KMS-11 (cell line): ENCODE measurements around the gene PLD1.

ENCODE experiments used
- H2AFZ ChIP-seq: fragments of 200-600 bp; sonication (generic); 2 replicates; pipeline ENCODE4 v1.6.1; 2016; ENCODE audit warnings: antibody characterized with exemption, mixed run types, low read depth
- H3K27ac ChIP-seq: fragments of 200-600 bp; sonication (generic); 2 replicates; pipeline ENCODE4 v1.6.1; 2016; ENCODE audit warnings: mild to moderate bottlenecking, mixed run types
- H3K27me3 ChIP-seq: fragments of 200-600 bp; sonication (generic); 2 replicates; pipeline ENCODE4 v1.6.1; 2017; ENCODE audit warnings: mild to moderate bottlenecking, low read depth, mixed run types, moderate library complexity; ENCODE audit not compliant: insufficient read depth
- H3K36me3 ChIP-seq: fragments of 200-600 bp; sonication (generic); 2 replicates; pipeline ENCODE4 v1.6.1; 2017; ENCODE audit warnings: mild to moderate bottlenecking, mixed run types; ENCODE audit not compliant: insufficient read depth
- H3K4me1 ChIP-seq: fragments of 200-600 bp; sonication (generic); 2 replicates; pipeline ENCODE4 v1.6.1; 2016; ENCODE audit warnings: mild to moderate bottlenecking, low read depth, mixed run types; ENCODE audit not compliant: poor library complexity, severe bottlenecking
- H3K4me2 ChIP-seq: fragments of 200-600 bp; sonication (generic); 2 replicates; pipeline ENCODE4 v1.7.0; 2016; ENCODE audit warnings: mild to moderate bottlenecking, mixed run types
- H3K4me3 ChIP-seq: fragments of 200-600 bp; sonication (generic); IDR thresholded peaks from 2 replicates; pipeline ENCODE4 v1.6.1; 2017; ENCODE audit warnings: low read depth, low read length, mixed read lengths; ENCODE audit not compliant: insufficient read depth
- H3K79me2 ChIP-seq: fragments of 200-600 bp; sonication (generic); 2 replicates; pipeline ENCODE4 v1.6.1; 2016; ENCODE audit warnings: low read depth, mixed run types; ENCODE audit not compliant: insufficient read depth
- H3K9ac ChIP-seq: fragments of 200-600 bp; sonication (generic); 2 replicates; pipeline ENCODE4 v1.6.1; 2016; ENCODE audit warnings: mild to moderate bottlenecking, mixed run types
- H4K20me1 ChIP-seq: fragments of 200-600 bp; sonication (generic); 2 replicates; pipeline ENCODE4 v1.6.1; 2016; ENCODE audit warnings: mild to moderate bottlenecking, mixed run types; ENCODE audit not compliant: insufficient read depth
- TF ChIP-seq, protein P1 (sequence below): fragments of 200-600 bp; sonication (generic); conservative IDR thresholded peaks from 2 replicates; pipeline ENCODE4 v1.6.1; 2017; ENCODE audit warnings: low read depth, mild to moderate bottlenecking, antibody characterized with exemption, low read length, moderate library complexity, mixed read lengths

The PLD1 gene

DNA sequence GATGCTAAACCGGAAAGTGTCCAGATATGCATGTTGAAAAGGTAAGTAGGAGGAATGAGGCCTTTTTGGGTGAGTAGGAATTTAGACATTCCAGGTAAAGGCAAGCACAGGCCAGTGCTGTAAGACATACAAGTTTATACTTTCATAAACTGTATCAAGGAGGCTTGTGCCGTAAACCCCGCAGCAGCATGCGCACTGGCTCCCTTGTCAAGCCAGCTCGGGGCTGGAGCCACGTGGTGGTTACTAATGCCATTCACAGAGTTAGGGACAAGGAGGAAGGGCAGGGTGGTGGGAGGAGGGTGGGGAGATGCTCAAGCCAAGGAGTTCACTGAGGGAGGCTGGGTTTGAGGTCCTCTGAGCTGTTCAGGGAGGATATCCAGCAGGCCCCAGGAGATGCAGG lies 35.8 kb downstream of the PLD1 start:
- TF ChIP-seq, protein P1, sequence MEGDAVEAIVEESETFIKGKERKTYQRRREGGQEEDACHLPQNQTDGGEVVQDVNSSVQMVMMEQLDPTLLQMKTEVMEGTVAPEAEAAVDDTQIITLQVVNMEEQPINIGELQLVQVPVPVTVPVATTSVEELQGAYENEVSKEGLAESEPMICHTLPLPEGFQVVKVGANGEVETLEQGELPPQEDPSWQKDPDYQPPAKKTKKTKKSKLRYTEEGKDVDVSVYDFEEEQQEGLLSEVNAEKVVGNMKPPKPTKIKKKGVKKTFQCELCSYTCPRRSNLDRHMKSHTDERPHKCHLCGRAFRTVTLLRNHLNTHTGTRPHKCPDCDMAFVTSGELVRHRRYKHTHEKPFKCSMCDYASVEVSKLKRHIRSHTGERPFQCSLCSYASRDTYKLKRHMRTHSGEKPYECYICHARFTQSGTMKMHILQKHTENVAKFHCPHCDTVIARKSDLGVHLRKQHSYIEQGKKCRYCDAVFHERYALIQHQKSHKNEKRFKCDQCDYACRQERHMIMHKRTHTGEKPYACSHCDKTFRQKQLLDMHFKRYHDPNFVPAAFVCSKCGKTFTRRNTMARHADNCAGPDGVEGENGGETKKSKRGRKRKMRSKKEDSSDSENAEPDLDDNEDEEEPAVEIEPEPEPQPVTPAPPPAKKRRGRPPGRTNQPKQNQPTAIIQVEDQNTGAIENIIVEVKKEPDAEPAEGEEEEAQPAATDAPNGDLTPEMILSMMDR = no peak
- H3K4me2 ChIP-seq = no peak overlapping the region
- no peaks in the 10 kb centered on the region for H3K4me1 ChIP-seq
- H3K9ac ChIP-seq = no peak overlapping the region
- H3K27ac ChIP-seq = no peak overlapping the region
- H3K79me2 ChIP-seq = no peaks in the 10 kb centered on the region
- no peaks in the 10 kb centered on the region for H4K20me1 ChIP-seq
- H2AFZ ChIP-seq = no peak overlapping the region
- no peak overlapping the region for H3K4me3 ChIP-seq
- no peaks in the 10 kb centered on the region for H3K36me3 ChIP-seq
- H3K27me3 ChIP-seq = no peaks in the 10 kb centered on the region

DNA sequence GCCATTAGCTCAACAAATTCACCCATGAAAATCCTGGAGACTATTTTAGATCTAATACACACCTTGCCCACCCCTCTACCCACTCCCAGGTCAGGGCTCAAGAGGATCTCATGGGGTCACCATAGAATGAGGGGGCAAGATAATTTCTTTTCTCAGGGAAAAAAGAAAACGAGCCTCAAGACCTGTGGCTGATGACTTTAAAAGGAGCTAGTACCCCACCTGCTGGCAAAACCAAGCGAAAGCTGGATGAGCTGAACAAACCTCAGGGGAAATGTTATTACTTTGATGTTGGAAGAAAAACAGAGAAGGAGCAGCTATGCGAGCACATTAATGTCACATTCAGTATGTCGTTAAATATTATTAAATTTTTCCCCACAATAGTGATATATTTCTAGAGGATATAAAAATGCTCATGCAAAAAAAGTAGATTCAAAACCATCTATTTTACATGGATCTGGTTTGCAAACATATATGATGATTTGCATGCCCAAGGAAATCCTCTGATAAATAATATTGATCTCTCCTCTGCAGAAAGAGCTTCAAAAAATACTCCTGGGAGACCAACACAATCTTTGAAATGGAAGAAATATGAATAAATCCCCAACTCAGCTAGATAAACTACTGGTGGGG lies 37.7 kb downstream of the PLD1 start:
- Histone ChIP-seq H2AFZ (no peak overlapping the region), H3K4me3 (no peak overlapping the region), H3K9ac (no peak overlapping the region), H3K4me1 (peaks cover 8% of the 10 kb centered on the region), H3K79me2 (no peaks in the 10 kb centered on the region), H3K27ac (no peak overlapping the region), H4K20me1 (no peaks in the 10 kb centered on the region), H3K27me3 (no peaks in the 10 kb centered on the region), H3K4me2 (no peak overlapping the region), H3K36me3 (no peaks in the 10 kb centered on the region)
- TF ChIP-seq, protein P1 = peak; percentile 88

DNA sequence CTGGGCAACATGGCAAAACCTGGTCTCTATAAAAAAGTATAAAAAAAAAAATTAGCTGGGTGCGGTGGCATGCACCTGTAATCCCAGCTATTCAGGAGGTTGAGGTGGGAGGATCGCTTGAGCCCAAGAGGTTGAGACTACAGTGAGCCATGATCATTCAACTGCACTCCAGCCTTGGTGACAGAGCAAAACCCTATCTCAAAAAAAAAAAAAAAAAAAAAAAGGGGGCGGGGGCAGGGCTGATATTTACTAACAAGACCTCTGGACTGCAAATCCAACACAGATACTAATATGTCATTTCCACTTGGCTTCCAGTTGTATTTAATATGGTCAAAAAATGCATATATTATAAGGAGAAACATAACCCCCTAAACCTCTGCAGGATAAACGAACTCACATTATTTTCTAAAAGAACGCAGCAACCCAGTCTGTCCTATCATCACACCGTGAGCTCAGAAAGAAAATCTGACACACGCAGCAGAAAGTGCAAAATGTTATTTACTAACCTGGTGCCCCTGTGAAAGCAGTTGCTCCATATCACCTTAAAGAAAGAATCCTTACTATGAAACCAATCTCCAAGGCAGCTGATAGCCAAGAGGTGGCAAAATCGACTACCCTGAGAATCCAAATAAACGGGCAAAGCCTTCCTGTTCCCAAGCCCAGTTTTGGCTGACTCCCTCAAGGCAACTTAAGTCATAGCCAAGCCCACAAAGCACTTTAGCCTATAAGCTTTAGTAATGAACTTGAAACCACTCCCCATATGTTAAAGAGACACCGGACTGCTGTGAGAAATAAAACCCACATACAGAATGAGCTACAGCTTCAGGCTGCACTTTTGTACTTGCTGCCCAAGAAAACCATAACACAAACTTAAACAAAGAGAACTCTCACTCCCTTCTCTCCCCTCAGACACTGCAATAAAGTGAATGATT lies 39.3 kb downstream of the PLD1 start:
- H3K4me3 ChIP-seq = no peak overlapping the region

DNA sequence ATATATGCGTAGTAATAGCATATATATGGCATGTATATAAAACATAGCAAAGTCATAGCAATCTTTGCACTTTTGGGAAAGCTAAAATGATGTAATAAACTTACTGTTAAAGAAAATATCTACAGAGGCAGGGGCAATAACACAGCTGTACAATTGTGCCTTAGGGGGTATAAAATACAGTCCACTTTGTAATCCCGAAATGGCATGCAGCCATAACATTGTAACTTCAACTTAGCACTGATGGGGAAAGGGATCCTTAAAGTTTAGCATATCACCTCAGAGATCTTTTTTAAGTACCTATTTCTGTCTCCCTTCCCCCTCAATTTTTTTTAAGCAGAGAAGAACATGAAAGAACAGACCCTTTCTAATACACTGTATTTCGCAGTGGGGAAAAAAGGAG lies 40.8 kb downstream of the PLD1 start:
- no peaks in the 10 kb centered on the region for H4K20me1 ChIP-seq
- TF ChIP-seq, protein P1 = no peak

More for the DNA sequence above, 39.3 kb downstream of the PLD1 start:
- Histone ChIP-seq H3K27me3 (no peaks in the 10 kb centered on the region), H2AFZ (no peak overlapping the region), H3K4me1 (peaks cover 8% of the 10 kb centered on the region), H3K4me2 (no peak overlapping the region), H3K36me3 (no peaks in the 10 kb centered on the region), H4K20me1 (no peaks in the 10 kb centered on the region), H3K27ac (no peak overlapping the region), H3K79me2 (no peaks in the 10 kb centered on the region), H3K9ac (no peak overlapping the region)
- TF ChIP-seq, protein P1 = no peak

More for the DNA sequence above, 40.8 kb downstream of the PLD1 start:
- Histone ChIP-seq H3K79me2 (no peaks in the 10 kb centered on the region), H2AFZ (no peak overlapping the region), H3K4me1 (peaks cover 8% of the 10 kb centered on the region), H3K4me3 (no peak overlapping the region), H3K36me3 (no peaks in the 10 kb centered on the region), H3K4me2 (no peak overlapping the region), H3K27ac (no peak overlapping the region), H3K9ac (no peak overlapping the region), H3K27me3 (no peaks in the 10 kb centered on the region)
